H9 (cell line): ENCODE results near the gene KCNJ1. TPM values are rescaled to one million over a fixed set of nuclear protein-coding genes. Genes with fewer than 3 reads are reported as not detected.

Experiments
- DNase-seq: peaks from one replicate; pipeline ENCODE4 v3.0.0-alpha.2; 2017
- H2AFZ ChIP-seq: one replicate; pipeline ENCODE4 v1.6.1; 2013; ENCODE audit warnings: mild to moderate bottlenecking, low read length, control low read depth, moderate library complexity
- H2AK5ac ChIP-seq: 2 replicates; pipeline ENCODE4 v1.6.1; 2013; ENCODE audit warnings: low read length, control low read depth, mixed read lengths; ENCODE audit not compliant: insufficient read length
- H2BK120ac ChIP-seq: one replicate; pipeline ENCODE4 v1.6.1; 2013; ENCODE audit warnings: low read depth, mild to moderate bottlenecking, low read length, control low read depth, inconsistent platforms; ENCODE audit not compliant: poor library complexity, severe bottlenecking
- H2BK12ac ChIP-seq: 2 replicates; pipeline ENCODE4 v1.6.1; 2013; ENCODE audit warnings: low read length, control low read depth, mixed read lengths, low read depth; ENCODE audit not compliant: insufficient read length
- H2BK15ac ChIP-seq: 2 replicates; pipeline ENCODE4 v1.6.1; 2013; ENCODE audit warnings: low read depth, low read length, control low read depth
- H2BK20ac ChIP-seq: one replicate; pipeline ENCODE4 v1.6.1; 2013; ENCODE audit warnings: low read depth, mild to moderate bottlenecking, low read length, control low read depth, inconsistent platforms; ENCODE audit not compliant: poor library complexity, severe bottlenecking
- H2BK5ac ChIP-seq: 2 replicates; pipeline ENCODE4 v1.6.1; 2013; ENCODE audit warnings: low read length, control low read depth, mixed read lengths; ENCODE audit not compliant: insufficient read length
- H3K14ac ChIP-seq: 2 replicates; pipeline ENCODE4 v1.6.1; 2013; ENCODE audit warnings: low read length, control low read depth; ENCODE audit not compliant: insufficient read depth
- H3K18ac ChIP-seq: 2 replicates; pipeline ENCODE4 v1.6.1; 2013; ENCODE audit warnings: low read depth, mild to moderate bottlenecking, mixed read lengths, low read length, control low read depth; ENCODE audit not compliant: insufficient read length
- H3K23ac ChIP-seq: 2 replicates; pipeline ENCODE4 v1.6.1; 2013; ENCODE audit warnings: low read length, control low read depth, mixed read lengths, low read depth; ENCODE audit not compliant: insufficient read length
- H3K23me2 ChIP-seq: 2 replicates; pipeline ENCODE4 v1.6.1; 2013; ENCODE audit warnings: low read depth, mild to moderate bottlenecking, mixed read lengths, low read length, control low read depth; ENCODE audit not compliant: insufficient read length, poor library complexity, severe bottlenecking
- H3K27ac ChIP-seq: 2 replicates; pipeline ENCODE4 v1.5.1; 2013; ENCODE audit warnings: low read length, control low read depth, mixed read lengths, low read depth; ENCODE audit not compliant: insufficient read length
- H3K27me3 ChIP-seq: 2 replicates; pipeline ENCODE4 v1.6.1; 2013; ENCODE audit warnings: low read length, control low read depth, inconsistent platforms; ENCODE audit not compliant: insufficient read depth
- H3K4ac ChIP-seq: 2 replicates; pipeline ENCODE4 v1.6.1; 2013; ENCODE audit warnings: low read depth, mild to moderate bottlenecking, control low read depth, inconsistent platforms, low read length, moderate library complexity
- H3K4me1 ChIP-seq: 2 replicates; pipeline ENCODE4 v1.6.1; 2013; ENCODE audit warnings: low read length, control low read depth, inconsistent platforms; ENCODE audit not compliant: insufficient read depth
- H3K4me2 ChIP-seq: 2 replicates; pipeline ENCODE4 v1.6.1; 2013; ENCODE audit warnings: low read length, control low read depth, mixed read lengths; ENCODE audit not compliant: insufficient read length, insufficient read depth
- H3K56ac ChIP-seq: 2 replicates; pipeline ENCODE4 v1.6.1; 2013; ENCODE audit warnings: low read depth, mild to moderate bottlenecking, mixed read lengths, low read length, control low read depth; ENCODE audit not compliant: insufficient read length
- H3K79me1 ChIP-seq: 2 replicates; pipeline ENCODE4 v1.6.1; 2013; ENCODE audit warnings: low read depth, mild to moderate bottlenecking, moderate library complexity, low read length, control low read depth, inconsistent platforms; ENCODE audit not compliant: insufficient read depth, poor library complexity, severe bottlenecking
- H3K79me2 ChIP-seq: 2 replicates; pipeline ENCODE4 v1.6.1; 2013; ENCODE audit warnings: low read length, control low read depth, inconsistent platforms; ENCODE audit not compliant: insufficient read depth
- H3K9ac ChIP-seq: 2 replicates; pipeline ENCODE4 v1.6.1; 2013; ENCODE audit warnings: low read length, control low read depth, mixed read lengths; ENCODE audit not compliant: insufficient read length; ENCODE audit errors: extremely low read depth
- H3K9me3 ChIP-seq: one replicate; pipeline ENCODE4 v1.6.1; 2013; ENCODE audit warnings: low read depth, low read length, inconsistent platforms; ENCODE audit not compliant: control insufficient read depth
- H3T11ph ChIP-seq: one replicate; pipeline ENCODE4 v1.6.1; 2013; ENCODE audit warnings: mild to moderate bottlenecking, low read length, control low read depth, inconsistent platforms
- H4K20me1 ChIP-seq: one replicate; pipeline ENCODE4 v1.6.1; 2013; ENCODE audit not compliant: control insufficient read depth, insufficient read length, insufficient read depth
- H4K5ac ChIP-seq: 2 replicates; pipeline ENCODE4 v1.6.1; 2013; ENCODE audit warnings: low read depth, mild to moderate bottlenecking, mixed read lengths, low read length, control low read depth; ENCODE audit not compliant: insufficient read length
- H4K8ac ChIP-seq: replicated peaks from 2 replicates; pipeline ENCODE4 v1.6.1; 2013; ENCODE audit warnings: low read length, control low read depth, mixed read lengths, low read depth; ENCODE audit not compliant: insufficient read length
- H4K91ac ChIP-seq: 2 replicates; pipeline ENCODE4 v1.6.1; 2013; ENCODE audit warnings: low read depth, mild to moderate bottlenecking, moderate library complexity, mixed read lengths, low read length, control low read depth; ENCODE audit not compliant: insufficient read length
- H3K27ac Mint-ChIP-seq, 3 experiments: 2 replicates in 2 of 3; 3 replicates in 1 of 3; pipeline ENCODE4 v1.8.0; 2020 to 2021; ENCODE audit warnings: mixed read lengths in 3 of 3, mild to moderate bottlenecking in 1 of 3, moderate library complexity in 1 of 3
- H3K27me3 Mint-ChIP-seq: 2 replicates; pipeline ENCODE4 v1.8.0; 2021; ENCODE audit warnings: low read depth, mild to moderate bottlenecking, moderate library complexity, mixed read lengths
- H3K36me3 Mint-ChIP-seq, 3 experiments: 2 replicates in 2 of 3; 3 replicates in 1 of 3; pipeline ENCODE4 v1.8.0; 2020 to 2021; ENCODE audit warnings: low read depth in 3 of 3, mixed read lengths in 3 of 3; ENCODE audit not compliant: insufficient read depth in 1 of 3
- H3K4me1 Mint-ChIP-seq, 2 experiments: 2 replicates each; pipeline ENCODE4 v1.8.0; 2020; ENCODE audit warnings: mixed read lengths in 2 of 2
- H3K4me3 Mint-ChIP-seq, 2 experiments: 2 replicates in 1 of 2; 3 replicates in 1 of 2; pipeline ENCODE4 v1.8.0; 2020 to 2021; ENCODE audit warnings: mild to moderate bottlenecking in 2 of 2, mixed read lengths in 2 of 2, moderate library complexity in 1 of 2
- H3K9me3 Mint-ChIP-seq, 2 experiments: 2 replicates in 1 of 2; 3 replicates in 1 of 2; pipeline ENCODE4 v1.8.0; 2020; ENCODE audit warnings: mild to moderate bottlenecking in 2 of 2, mixed read lengths in 2 of 2, moderate library complexity in 1 of 2
- CTCF ChIP-seq: fragments of 200-600 bp; sonication (generic); conservative IDR thresholded peaks from 3 replicates; pipeline ENCODE4 v1.8.0; 2021; ENCODE audit warnings: antibody characterized with exemption, mild to moderate bottlenecking
- WGBS: extraction: QIAGEN DNeasy Blood & Tissue Kit; methylation state at CpG from one replicate; pipeline ENCODE4 v1.1.7; 2013; ENCODE audit warnings: missing lambda C conversion rate, low lambda C conversion rate, mixed read lengths; ENCODE audit not compliant: insufficient read length; ENCODE audit errors: extremely low coverage; 5-methylcytosine and 5-hydroxymethylcytosine counted together
- total RNA-seq: library from RNA; stranded (reverse); gene quantifications from 2 replicates; pipeline ENCODE4 v1.2.1, GENCODE V29; 2021

KCNJ1 gene
- total RNA-seq, 1 experiment from 2014 or later, result not detected

- Histone ChIP-seq H3K23ac (no peak overlapping the region), H3K56ac (no peak overlapping the region), H3K9me3 (no peaks in the 10 kb centered on the region), H3K79me2 (no peaks in the 10 kb centered on the region), H2BK5ac (no peak overlapping the region), H3K27me3 (peaks cover 3% of the 10 kb centered on the region; the same call in 1 of the 2 replicates), H3K79me1 (no peaks in the 10 kb centered on the region), H2BK15ac (no peak overlapping the region), H3K4ac (no peak overlapping the region), H4K20me1 (no peaks in the 10 kb centered on the region), H3T11ph (no peak overlapping the region), H4K5ac (no peak overlapping the region), H3K14ac (no peak overlapping the region), H2AFZ (no peak overlapping the region), H2BK12ac (no peak overlapping the region), H4K8ac (no peak overlapping the region), H3K9ac (no peak overlapping the region), H2BK120ac (no peak overlapping the region), H3K4me2 (no peak overlapping the region), H3K18ac (no peak overlapping the region), H2BK20ac (no peak overlapping the region), H4K91ac (no peak overlapping the region), H2AK5ac (no peak overlapping the region), H3K4me1 (no peaks in the 10 kb centered on the region), H3K27ac (no peak overlapping the region), H3K23me2 (no peaks in the 10 kb centered on the region)
- H3K9me3 Mint-ChIP-seq, result no peaks in the 10 kb centered on the region
- no peak overlapping the region; a peak in 2 of 7 replicates for H3K27ac Mint-ChIP-seq
- H3K4me3 Mint-ChIP-seq, result no peak overlapping the region
- no peaks in the 10 kb centered on the region; a peak in 1 of 7 replicates for H3K36me3 Mint-ChIP-seq
- no peak for DNase-seq
- H3K27me3 Mint-ChIP-seq, result peaks cover 65% of the 10 kb centered on the region
- WGBS, result no CpG with 5 or more reads among the region's 5 CpGs
- peaks cover 10 to 20% of the 10 kb centered on the region in 2 experiments for H3K4me1 Mint-ChIP-seq
- TF ChIP-seq CTCF, result no peak
These were observed 15.4 kb upstream of the KCNJ1 start for GRCh38 chr11:128882451-128882850.
